HG02884 (cell line): ENCODE results near the gene METTL17.
"Not testable (repeated sequence)": the region's sequence is repeated elsewhere in the genome, so short reads cannot be mapped to it uniquely, and the experiment has no call there.

ENCODE experiments used
- ATAC-seq: cut with Tn5 transposase; IDR thresholded peaks from one replicate; pipeline ENCODE4 v1.9.1; 2021; ENCODE audit warnings: mild to moderate bottlenecking, moderate library complexity; ENCODE audit not compliant: unreplicated experiment

Gene METTL17

DNA sequence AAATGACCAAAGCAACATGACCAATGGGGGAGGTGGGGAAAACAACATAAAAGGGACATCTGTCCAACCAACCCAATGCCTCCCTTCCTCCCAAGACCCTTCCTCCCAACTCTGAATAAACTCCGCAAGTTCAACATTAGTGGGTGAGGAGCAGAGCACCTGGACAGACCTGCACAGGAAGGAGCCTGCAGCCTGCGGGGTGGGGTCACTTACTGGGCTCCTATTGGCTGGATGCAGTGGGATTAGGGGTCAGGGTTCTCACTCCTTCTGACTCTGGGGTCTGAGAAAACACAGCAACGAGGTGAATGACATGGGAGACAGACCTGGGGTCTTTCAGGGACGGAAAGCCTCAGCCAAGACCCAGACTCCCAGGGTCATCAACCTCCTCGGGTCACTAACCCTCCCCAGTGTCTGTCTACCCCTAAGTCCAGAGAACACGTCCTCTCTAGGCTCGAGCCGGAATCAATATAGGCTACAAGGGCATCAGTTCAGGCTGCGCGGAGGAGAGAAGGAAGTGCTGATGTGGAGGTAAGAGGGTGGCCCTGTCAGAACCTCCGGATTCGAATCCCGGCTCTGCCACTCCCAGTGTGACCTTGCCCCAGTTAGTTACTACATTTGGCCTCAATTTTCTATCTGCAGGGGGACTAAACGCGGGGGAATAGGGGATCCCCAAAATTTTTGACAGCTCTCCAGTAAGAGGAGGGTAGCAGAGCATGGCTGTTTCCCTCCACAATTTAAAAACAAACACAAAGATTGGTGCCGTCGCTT is 34.2 kb downstream of the METTL17 start:
- ATAC-seq: no peak

DNA sequence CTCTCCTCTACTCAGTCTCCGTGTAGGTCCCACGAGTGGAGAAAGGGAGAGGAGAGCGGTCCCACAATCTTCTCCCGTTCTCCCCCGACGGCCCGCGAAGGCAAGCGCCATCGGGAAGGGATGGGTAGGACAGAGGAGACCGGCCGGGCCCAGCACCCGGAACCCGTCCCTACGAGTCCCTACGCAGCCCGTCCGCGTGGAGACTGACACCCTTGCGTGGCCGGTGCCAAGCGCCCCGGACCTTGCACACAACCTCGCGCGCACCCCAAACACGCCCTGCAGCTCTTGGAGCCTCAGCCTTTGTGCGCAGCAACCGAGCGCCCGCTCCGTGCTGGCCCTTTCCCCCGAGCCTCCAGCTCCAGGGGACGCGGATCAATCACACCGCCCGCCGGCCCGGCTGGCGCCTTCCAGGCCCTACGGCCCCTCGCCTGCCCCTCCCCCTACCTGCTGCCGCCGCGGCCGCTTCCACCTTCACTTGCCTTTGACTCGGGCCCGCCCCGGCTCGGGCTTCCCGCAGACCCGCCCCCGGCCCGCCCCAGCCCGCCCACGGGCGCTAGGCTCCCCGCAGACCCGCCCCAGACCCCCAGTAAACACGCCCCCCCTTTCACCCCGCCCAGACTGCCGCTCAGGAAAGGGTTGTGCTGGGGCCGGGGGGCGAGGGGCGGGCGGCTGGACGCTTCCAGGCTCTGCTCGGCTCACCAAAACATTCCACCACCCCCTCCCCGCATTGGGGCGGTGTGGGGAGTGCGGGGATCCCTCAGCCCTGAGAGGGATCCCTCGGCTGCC is 35.0 kb downstream of the METTL17 start, which contains the start of gene NDRG2:
Gene NDRG2, minus strand, starts transcription at position 477 of the 786 bp plus-strand sequence. CDS start 1,746 bp downstream, outside the sequence.
- no peak for ATAC-seq

DNA sequence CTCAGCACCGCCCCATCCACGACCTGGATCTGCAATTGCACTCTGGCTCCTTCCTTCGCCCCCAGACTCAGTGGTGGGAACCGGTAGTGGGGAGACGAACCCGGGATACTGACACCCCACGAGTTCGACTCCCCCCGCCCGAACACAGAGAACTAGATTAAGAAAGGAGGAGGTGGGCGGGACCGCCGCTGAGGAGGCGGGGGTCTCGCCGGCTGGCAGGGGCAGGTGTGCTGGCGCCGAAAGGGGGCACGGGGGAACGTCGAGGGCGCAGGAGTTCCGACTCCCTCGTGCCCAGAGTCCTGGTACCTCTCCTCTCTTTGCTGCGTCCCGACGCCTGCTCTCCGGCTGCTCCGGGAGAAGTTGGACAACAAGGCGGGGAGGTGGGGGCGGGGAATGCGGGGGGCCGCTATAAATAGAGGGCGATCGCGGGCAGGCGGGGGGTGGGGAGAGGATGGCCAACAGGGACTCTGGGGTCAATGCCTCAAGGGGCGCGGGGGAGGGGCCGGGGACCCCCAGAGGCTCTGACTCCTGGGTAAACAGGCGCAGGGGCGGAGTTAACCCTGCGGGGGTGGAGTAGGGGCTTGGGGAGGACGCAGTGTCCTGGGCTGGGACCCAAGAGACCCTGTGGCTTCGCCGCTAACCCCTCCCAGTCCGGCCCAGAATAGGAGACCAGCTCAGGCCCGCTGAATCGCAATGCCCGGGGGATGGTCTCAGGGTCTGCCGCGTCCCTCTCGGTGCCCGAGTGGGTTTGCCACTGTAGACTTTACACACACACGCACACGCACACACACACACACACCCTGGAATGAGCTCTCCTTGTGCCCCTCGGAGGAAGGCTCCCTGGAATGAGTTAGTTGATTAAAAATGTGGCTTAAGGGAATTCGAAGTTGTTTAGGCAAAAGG is 35.8 kb downstream of the METTL17 start:
- no peak for ATAC-seq

DNA sequence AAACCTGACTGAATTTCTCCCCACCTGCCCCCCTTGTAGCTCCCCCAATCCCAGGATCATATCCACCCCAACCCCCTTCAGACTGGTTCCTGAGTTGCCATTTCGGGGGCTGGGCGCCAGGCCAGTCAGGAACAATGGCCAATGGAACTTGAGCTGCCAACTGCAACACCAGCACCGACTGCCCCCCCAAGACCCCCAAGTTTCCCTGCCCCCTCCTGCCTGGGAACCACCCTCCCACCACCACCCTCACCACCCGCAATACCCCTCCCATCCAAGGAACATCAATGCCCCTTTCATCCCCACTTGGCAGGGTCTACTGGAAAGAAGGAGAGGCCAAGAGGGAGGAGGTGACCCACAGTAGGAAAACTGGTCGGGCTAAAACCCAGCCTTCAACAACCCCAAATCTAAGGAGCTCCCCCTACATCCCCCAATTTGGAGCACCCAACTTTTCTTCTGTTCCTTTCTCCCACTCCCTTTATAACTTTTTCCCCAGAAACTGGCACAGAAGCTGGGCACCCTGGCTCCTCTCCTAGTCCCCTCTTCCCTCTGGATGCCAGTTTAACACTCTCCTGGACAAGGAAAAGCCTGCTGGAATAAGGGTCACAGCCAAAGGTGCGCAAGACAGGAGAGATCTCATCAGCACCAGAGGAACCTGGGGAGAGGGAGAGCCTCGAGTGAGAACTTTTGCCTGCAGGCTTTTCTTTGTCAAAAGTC is 36.7 kb downstream of the METTL17 start:
- no peak for ATAC-seq

DNA sequence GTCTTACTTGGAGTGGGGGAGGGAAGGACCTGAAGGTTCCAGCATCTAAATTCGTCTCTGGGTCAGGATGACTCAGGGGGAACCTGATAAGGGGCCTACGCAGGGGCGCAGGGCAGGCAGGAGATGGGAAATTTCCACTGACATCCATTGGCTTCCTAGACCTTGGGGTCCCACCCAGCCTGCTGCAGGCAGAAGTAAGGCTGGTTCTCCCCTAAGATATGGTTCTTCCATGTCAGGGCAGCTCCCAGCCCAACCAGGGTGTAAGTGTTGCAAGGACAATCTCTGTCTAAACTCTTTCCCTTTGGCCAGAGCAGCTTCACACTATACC is 37.2 kb downstream of the METTL17 start:
- ATAC-seq: no peak

DNA sequence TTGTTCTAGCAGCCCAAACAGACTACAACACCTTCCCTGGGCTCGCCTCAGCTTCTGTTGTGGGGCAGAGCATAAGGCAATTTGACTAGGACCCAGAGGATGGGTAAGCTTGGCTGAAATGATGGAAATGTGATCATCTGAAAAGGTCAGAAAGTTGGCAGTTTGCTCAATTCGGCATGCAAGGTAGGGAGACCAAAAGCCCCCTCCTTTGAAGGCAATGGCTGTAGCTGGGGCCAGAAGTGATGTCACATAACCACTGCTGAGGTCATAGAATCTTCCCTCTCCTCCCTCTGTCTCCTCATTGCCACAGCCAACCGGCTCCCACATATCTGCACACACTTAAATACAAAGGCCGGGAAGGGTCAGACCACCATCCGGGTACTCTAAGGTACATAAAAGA is 40.1 kb downstream of the METTL17 start, which contains the start of gene TPPP2:
Gene TPPP2, plus strand, starts transcription at position 301 of the 400 bp plus-strand sequence. CDS start 365 bp downstream, outside the sequence.
- ATAC-seq: no peak

DNA sequence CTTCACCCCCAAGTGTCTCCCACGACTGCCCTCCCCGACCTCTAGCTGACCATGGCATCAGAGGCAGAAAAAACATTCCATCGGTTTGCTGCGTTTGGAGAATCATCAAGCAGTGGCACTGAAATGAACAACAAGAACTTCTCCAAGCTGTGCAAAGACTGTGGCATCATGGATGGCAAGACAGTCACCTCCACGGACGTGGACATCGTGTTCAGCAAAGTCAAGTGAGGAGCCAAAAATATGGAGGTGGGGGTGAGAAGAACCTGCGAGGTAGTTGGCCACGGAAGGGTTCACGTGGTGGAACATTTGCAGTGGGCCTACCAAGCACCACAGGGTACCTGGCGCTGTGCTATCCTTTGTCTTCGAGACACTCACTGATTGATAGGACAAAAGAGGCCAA is 40.8 kb downstream of the METTL17 start:
- no peak for ATAC-seq

DNA sequence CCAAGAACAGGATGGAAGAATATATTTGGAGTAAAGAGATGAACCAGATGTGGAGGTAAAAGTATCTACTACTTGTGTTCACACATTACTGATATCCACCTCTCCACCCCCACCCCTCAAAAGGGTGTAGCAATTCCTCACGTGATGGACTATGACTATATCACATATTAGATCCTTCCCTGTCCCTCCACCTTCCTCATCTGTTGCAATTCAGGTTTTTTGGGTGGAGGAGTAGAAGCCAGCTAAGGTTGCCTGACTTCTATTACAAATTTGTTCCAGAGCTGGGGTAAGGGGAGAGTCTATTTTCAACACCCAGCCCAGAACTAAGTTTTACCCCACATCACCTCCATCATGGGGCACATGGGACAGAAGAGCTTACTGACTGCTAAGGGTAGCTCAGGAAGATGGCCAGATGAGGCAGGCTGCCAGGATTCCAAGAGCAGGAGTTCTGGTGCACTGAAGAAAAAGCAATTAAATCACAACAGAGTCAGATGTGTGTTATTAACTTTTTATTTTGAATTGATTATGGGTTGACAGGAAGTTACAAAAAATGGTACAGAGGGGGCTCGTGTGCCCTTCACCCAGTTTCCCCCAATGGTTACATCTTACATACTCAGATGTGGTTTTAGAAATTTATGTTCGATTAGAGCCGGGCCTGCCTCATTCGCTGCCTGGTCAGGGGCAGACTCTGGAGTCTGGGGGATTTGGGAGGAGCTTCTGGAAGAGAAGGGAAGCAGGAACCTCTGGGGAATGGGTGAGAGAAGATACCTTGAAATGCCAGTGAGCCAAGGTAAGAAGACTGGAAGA is 42.7 kb downstream of the METTL17 start:
- no peak for ATAC-seq

DNA sequence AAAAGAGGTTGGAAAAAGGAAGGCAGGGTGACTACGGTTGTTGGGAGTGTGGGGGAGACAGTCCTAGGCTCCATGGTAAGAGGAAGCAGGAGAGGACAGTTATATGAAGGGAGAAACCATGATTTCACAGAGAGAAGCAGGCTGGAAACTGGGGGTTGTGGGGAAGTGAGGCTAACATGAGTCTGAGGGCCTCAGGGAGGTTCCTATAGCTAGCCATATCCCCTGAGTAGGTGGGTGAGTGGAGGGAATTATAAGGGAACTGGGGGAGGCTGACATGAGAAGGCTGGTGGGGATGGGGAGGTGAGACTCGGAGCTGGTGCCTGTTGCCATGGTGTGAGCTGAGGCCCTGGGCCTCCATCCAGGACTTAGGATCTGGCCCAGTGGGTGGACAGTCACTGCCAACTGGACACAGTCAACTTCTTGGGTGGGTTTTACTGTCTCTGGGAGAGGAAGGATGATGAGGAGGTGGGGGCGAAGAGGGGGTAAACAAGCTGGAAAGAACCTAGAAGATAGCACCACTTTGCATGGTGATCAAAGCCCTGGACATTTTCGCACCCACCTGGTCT is 43.4 kb downstream of the METTL17 start:
- no peak for ATAC-seq

DNA sequence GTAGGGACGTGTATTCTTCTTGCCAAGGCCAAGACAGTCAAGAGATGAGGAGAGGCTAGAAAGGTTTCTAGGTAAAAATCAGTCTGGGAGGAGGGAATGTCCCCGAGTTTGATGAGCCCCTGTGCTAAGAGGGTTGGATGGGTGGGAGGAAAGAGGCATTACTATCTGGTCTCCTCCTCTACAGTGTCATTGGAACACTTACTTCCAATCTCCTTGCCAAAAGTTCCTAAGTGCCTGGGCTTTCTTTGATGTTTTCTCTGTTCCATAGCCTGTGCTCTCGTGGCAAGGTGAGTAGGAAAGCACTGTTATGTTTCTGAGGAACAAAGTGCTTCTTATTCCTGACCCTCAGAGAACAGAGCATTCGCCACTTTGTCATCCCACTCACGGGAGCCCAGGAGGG is 44.9 kb downstream of the METTL17 start, which contains the start of gene RNASE13:
Gene RNASE13, minus strand, starts transcription at position 101 of the 400 bp plus-strand sequence. CDS start 519 bp downstream, outside the sequence.
- no peak for ATAC-seq

DNA sequence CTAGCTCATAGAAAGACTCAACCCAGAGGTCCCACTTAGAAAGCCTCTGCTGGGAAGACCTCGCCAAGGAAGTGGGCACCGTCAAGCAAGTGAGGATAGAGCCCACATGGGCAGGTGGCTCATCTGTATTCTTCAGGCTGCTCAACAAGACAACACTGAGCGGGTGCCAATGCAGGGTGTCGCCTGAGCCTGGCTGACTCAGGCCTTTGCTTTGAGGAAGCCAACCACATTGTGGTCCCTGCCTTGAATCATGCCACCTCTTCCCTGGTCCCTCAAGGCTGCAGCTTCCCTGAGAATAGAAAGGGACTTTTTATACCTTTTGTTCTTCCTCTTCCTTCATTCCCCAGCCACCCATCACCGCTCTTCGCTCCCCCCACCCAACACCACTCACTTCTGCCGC is 47.0 kb downstream of the METTL17 start:
- ATAC-seq: no peak

DNA sequence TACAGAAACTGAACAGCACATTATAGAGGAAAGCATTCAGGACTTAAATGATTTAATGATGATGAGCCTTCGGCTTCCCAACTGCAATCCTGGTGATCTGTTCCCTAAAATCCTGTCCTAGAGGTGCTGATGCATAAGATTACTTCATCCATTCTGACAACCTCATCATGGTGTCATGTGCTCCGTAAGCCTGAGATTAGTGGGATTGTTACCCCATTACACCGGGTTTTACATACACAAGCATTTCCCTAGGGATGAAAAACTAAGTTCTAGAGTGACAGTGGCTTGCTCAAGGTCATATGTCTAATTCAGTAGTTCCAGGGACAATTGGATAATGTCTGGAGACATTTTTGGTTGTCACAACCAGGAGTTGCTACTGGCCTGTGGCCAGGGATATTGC is 47.4 kb downstream of the METTL17 start:
- ATAC-seq: no peak

DNA sequence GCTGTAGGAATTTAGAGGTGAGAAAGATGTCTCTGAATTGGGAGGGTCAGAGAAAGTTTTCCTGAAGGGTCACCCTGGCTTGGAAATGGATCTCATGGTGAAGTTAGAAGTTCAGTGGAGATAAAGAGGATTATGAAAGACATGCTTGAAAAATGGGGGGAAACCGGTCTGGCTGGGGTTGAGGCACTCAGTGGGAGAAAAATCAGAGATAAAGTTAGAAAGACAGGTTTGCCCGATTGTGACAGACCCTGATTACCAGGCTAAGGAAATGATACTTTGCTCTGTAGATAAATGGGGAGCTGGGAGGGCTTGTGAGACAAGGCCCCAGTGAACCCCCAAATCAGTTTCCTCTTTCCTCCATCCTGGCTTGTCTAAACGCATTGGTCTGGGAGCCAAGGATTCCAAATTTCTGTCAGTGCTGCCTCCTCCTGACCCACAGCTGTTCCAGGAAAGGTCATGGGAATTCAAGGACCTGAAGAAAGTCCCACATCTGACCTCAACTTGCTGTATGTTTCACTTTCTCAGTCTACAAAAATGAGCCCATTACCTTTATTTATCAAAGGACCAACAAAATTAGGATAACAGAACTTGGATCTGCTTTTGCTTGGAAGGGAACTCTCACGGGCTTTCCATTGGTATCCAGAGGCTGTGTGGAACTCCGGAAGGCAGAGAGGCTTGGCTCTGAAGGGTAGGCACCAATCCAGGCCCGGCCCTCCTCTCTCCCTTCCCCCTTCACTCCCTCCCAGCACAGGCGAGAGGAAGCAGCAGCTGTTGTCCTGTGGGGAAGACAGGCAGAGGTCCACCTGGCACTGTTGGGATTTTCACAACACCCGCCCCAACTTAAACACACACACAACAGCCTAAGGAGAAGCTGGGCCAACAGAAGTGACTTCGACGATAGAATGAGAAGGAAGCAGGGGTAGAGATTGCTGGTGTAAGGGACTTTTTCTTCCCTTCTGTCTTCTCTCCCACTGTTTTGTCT is 49.0 kb downstream of the METTL17 start:
- ATAC-seq: no peak

DNA sequence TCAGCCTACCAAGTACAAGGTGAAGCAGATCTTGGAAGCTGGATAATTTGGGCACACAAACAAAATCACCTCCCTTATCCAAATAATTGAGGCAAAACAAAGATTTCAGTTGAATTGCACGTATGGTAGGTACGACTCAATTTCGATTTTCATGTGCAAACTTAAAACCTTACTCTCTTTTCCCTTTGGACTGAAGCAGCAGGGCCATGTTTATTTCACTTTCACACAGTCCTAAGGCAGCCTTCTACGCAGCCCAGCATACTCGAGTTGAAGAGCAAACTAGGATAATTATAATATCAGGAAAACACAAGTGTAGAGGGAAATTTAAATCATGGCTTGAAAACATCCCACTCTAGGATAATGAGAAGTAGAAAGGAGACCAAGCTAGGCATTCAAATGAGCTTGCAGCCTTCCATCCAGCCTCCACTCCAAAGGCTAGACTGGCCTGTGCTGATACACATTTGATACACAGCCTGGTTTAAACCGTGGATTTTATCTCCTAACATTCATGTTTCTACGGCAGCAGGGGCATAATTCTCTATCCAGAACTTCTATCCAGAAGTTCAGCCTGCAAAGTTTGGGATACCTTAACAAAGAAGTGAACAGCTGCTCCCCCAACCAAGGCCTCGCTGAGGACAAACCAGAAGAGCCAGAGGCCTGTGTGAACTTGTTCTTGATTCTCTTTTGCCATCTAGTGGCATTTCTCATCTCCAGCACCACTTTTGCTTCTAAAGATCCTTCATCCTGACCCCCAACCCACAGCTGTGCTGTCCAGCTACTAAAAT is 50.0 kb downstream of the METTL17 start:
- no peak for ATAC-seq

DNA sequence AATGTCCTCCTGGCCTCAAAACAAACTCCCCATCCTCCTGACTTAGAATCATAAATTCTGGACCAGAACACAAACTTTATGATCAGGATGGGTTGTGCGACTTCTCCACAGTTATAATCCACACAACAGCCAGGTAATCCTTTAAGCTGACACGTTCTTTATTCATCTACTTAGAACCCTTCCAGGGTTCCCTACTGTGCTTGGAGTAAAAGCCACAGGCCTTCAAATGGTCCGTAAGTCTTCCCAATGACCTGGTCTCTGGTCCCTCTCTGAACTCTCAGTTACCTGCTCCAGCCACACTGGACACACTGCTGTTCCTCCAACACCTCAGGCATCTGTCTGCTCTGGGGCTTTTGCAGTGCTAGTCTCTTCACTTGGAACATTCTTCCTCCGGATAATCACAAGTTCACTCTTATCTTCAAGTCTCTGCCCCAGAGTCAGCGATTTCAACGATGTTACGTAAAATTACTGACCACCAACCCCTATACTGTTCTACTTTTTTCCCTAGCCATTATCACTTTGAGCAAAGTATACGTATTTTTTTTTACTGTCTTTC is 50.7 kb downstream of the METTL17 start:
- ATAC-seq: no peak

DNA sequence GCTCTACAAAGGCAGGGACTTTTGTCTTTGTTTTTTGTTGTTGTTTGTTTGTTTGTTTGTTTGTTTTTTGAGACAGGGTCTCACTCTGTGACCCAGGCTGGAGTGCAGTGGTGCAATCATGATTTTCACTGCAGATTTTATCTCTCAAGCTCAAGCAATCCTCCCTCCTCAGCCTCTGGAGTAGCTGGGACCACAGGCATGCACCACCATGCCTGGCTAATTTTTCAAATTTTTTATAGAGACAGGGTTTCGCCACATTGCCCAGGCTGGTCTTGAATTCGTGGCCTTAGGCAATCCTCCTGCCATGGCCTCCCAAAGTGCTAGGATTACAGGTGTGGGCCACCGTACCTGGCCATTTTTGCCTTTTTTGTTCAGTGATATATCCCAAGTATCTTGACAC is 51.2 kb downstream of the METTL17 start:
- not testable (repeated sequence) for ATAC-seq
